ENCODE data around the gene KRTAP27-1. TPM values are rescaled to one million over a fixed set of nuclear protein-coding genes. Genes with fewer than 3 reads are reported as not detected.

KRTAP27-1 gene
- total RNA-seq, 1 donor from 2014 or later, result not detected

DNA sequence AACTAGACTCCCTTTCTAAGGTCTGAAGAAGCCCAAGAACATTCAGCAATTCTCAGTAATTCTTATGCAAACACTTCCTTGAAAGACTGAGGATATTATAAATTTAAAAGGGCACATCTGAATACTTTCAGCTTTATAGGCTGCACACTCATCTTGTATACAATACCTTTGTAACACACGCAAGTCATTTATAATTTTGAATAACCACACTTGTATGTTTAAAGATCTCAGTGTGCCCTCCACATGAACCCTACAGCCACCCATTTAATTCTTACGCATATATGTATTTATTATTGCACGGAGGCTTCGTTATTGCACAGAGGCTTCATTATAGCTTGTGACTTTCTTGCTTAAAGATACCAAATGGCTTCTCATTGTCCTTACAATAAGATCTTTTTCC is 1.2 kb upstream of the KRTAP27-1 start:
- Histone ChIP-seq H3K4me1 (no peaks in the 10 kb centered on the region), H3K27ac (replicated peaks) (no peak overlapping the region), H3K27me3 (ENCODE audit: low read depth) (no peaks in the 10 kb centered on the region), H3K9me3 (replicated peaks) (no peaks in the 10 kb centered on the region), H3K4me3 (no peak overlapping the region), H3K36me3 (no peaks in the 10 kb centered on the region)
- DNase-seq, result no peak
- TF ChIP-seq, protein P1, sequence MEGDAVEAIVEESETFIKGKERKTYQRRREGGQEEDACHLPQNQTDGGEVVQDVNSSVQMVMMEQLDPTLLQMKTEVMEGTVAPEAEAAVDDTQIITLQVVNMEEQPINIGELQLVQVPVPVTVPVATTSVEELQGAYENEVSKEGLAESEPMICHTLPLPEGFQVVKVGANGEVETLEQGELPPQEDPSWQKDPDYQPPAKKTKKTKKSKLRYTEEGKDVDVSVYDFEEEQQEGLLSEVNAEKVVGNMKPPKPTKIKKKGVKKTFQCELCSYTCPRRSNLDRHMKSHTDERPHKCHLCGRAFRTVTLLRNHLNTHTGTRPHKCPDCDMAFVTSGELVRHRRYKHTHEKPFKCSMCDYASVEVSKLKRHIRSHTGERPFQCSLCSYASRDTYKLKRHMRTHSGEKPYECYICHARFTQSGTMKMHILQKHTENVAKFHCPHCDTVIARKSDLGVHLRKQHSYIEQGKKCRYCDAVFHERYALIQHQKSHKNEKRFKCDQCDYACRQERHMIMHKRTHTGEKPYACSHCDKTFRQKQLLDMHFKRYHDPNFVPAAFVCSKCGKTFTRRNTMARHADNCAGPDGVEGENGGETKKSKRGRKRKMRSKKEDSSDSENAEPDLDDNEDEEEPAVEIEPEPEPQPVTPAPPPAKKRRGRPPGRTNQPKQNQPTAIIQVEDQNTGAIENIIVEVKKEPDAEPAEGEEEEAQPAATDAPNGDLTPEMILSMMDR (IDR thresholded peaks at IDR 0.05; ENCODE audit: borderline replicate concordance), result no peak
- intact Hi-C loops (cut with micrococcal nuclease), result no loop called here

DNA sequence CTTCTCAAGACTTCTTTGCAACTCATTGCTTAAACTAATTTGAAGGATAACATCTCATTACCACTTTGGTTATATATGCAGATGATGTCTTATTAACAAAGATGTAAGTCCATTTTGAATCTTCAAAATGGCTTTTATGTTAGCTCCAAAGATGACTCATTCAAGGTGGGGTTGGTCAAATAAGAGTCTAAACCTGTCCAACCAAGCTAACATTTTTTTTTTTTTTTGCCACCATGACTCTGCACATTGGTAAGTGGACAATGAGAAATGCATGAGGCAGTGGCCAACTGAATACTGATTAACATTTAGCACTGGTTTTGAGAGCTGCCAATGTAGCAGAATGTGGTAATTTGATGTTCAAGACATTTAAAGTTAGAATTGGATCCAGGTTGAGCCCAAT is 278 bp upstream of the KRTAP27-1 start:
- no peaks in the 10 kb centered on the region for H3K36me3 ChIP-seq
- DNase-seq, result no peak
- TF ChIP-seq, protein P1 (IDR thresholded peaks at IDR 0.05; ENCODE audit: borderline replicate concordance), result no peak
- no peaks in the 10 kb centered on the region for H3K4me1 ChIP-seq
- H3K9me3 ChIP-seq (replicated peaks), result no peaks in the 10 kb centered on the region
- intact Hi-C loops (cut with micrococcal nuclease), result no loop called here
- H3K27me3 ChIP-seq (ENCODE audit: low read depth), result no peaks in the 10 kb centered on the region
- H3K27ac ChIP-seq (replicated peaks), result no peak overlapping the region
- H3K4me3 ChIP-seq, result no peak overlapping the region

DNA sequence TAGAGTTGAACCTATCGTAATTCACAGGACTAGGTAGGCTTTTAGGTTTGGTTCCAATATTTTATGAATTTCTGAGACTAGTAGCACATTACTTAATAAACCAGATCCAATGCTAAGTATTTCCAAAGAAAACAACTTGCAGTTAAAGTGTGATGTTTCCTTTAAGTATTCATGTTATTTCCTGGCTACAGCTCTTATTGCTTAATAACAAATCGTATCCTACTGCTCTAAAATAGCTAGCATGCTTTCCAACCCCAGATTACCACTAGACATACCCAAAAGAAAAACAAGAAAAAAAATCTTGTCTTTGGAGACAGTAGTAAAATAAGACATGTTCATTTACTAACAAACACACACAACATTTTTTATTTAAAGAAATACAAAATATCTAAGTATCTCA is 898 bp downstream of the KRTAP27-1 start:
- H3K4me3 ChIP-seq, result no peak overlapping the region
- no peaks in the 10 kb centered on the region for H3K4me1 ChIP-seq
- H3K36me3 ChIP-seq, result no peaks in the 10 kb centered on the region
- DNase-seq, result no peak
- intact Hi-C loops (cut with micrococcal nuclease), result no loop called here
- no peak overlapping the region for H3K27ac ChIP-seq (replicated peaks)
- H3K9me3 ChIP-seq (replicated peaks), result no peaks in the 10 kb centered on the region
- TF ChIP-seq, protein P1 (IDR thresholded peaks at IDR 0.05; ENCODE audit: borderline replicate concordance), result no peak
- no peaks in the 10 kb centered on the region for H3K27me3 ChIP-seq (ENCODE audit: low read depth)

DNA sequence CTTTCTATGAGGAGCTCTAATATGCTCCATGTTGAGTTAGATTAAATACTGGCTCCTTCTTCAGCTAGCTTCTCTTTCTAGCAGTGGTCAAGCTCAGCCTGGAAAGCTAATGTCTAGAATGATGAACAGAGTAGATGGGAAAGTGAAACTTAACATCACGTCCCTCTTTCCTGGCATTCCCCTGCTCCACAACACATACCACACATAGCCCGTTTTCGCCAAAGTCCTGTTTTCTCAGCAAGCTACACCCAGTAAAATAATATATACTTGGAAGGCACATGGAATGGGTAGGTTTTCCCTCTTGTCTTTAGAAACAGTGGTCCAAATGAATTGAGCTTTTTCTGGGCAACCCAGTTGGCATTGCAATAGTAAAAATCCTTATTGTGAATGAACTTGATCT is 3.8 kb downstream of the KRTAP27-1 start:
- H3K4me3 ChIP-seq, result no peak overlapping the region
- DNase-seq, result no peak
- no peak overlapping the region for H3K27ac ChIP-seq (replicated peaks)
- no peaks in the 10 kb centered on the region for H3K4me1 ChIP-seq
- H3K36me3 ChIP-seq, result no peaks in the 10 kb centered on the region
- H3K9me3 ChIP-seq (replicated peaks), result no peaks in the 10 kb centered on the region
- intact Hi-C loops (cut with micrococcal nuclease), result no loop called here
- no peaks in the 10 kb centered on the region for H3K27me3 ChIP-seq (ENCODE audit: low read depth)
- TF ChIP-seq, protein P1 (IDR thresholded peaks at IDR 0.05; ENCODE audit: borderline replicate concordance), result no peak

DNA sequence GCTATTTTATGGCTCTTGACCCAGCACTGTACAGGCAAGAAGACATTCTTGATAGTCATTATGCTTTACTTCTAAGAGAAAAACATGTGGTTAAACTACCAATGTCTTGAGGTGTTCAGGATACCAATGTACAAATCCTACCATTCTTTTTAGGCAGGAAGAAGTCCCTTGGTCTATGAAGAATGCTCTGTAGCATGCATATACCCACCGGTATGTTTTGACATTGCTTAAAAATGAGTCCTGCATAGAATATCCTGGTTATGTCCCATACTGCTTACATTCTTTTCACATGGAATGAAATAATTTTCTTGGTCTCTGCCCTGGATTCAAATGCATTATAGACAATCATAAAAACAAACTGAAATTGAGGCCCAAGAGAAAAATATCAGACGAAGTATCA is 4.8 kb downstream of the KRTAP27-1 start:
- H3K4me1 ChIP-seq, result no peaks in the 10 kb centered on the region
- H3K9me3 ChIP-seq (replicated peaks), result peaks cover under 1% of the 10 kb centered on the region
- no peaks in the 10 kb centered on the region for H3K27me3 ChIP-seq (ENCODE audit: low read depth)
- H3K27ac ChIP-seq (replicated peaks), result no peak overlapping the region
- intact Hi-C loops (cut with micrococcal nuclease), result no loop called here
- TF ChIP-seq, protein P1 (IDR thresholded peaks at IDR 0.05; ENCODE audit: borderline replicate concordance), result no peak
- DNase-seq, result no peak
- no peak overlapping the region for H3K4me3 ChIP-seq
- no peaks in the 10 kb centered on the region for H3K36me3 ChIP-seq

Data from left ventricle myocardium inferior (tissue), 1 donor.